Daoy (cell line): ENCODE results near the gene MME. TPM values are rescaled to one million over a fixed set of nuclear protein-coding genes. Genes with fewer than 3 reads are reported as not detected.
"Not testable (repeated sequence)": the region's sequence is repeated elsewhere in the genome, so short reads cannot be mapped to it uniquely, and the experiment has no call there.

Experiments used
- DNase-seq: peaks from one replicate; pipeline ENCODE4 v3.0.0-alpha.2; 2015; ENCODE audit warnings: low read depth
- total RNA-seq: library from RNA; depleted of rRNA; stranded (reverse); fragments of >200 nt; shearing (Covaris generic); gene quantifications from 2 replicates; pipeline ENCODE4 v1.2.3, GENCODE V29; 2014

The MME gene
- total RNA-seq, 1 experiment from 2014 or later = 6.4 TPM

GRCh38 chr3:155084567-155084966, 4.4 kb downstream of the MME start:
- no peak for DNase-seq

GRCh38 chr3:155086051-155086450, 5.9 kb downstream of the MME start:
- no peak for DNase-seq

- DNase-seq = no peak
These were observed 8.7 kb downstream of the MME start for GRCh38 chr3:155088706-155089345.

- no peak for DNase-seq
These were observed 9.4 kb downstream of the MME start for GRCh38 chr3:155089495-155089894.

GRCh38 chr3:155093261-155093660, 13.1 kb downstream of the MME start:
- no peak for DNase-seq

- DNase-seq = no peak
These were observed 16.3 kb downstream of the MME start for GRCh38 chr3:155096303-155097008.

GRCh38 chr3:155097009-155097349, 16.9 kb downstream of the MME start:
- DNase-seq = no peak

GRCh38 chr3:155101398-155101797, 21.3 kb downstream of the MME start:
- no peak for DNase-seq

- DNase-seq = no peak
These were observed 22.2 kb downstream of the MME start for GRCh38 chr3:155102329-155102728.

GRCh38 chr3:155103686-155104085, 23.6 kb downstream of the MME start:
- no peak for DNase-seq

GRCh38 chr3:155106119-155106518, 26.0 kb downstream of the MME start:
- DNase-seq = no peak

GRCh38 chr3:155110022-155110421, 29.9 kb downstream of the MME start:
- DNase-seq = no peak

- no peak for DNase-seq
These were observed 31.1 kb downstream of the MME start for GRCh38 chr3:155110996-155111901.

GRCh38 chr3:155111971-155112370, 31.9 kb downstream of the MME start:
- no peak for DNase-seq

- DNase-seq = no peak
These were observed 32.7 kb downstream of the MME start for GRCh38 chr3:155112661-155113389.

GRCh38 chr3:155124745-155125144, 44.6 kb downstream of the MME start:
- DNase-seq = not testable (repeated sequence)

GRCh38 chr3:155129396-155129795, 49.3 kb downstream of the MME start:
- DNase-seq = no peak

- DNase-seq = no peak
These were observed 49.9 kb downstream of the MME start for GRCh38 chr3:155130001-155130400.

- DNase-seq = no peak
These were observed 51.0 kb downstream of the MME start for GRCh38 chr3:155131104-155131503.

- not testable (repeated sequence) for DNase-seq
These were observed 54.2 kb downstream of the MME start for GRCh38 chr3:155134311-155134710.

GRCh38 chr3:155135003-155135402, 54.9 kb downstream of the MME start:
- DNase-seq = no peak

- no peak for DNase-seq
These were observed 58.6 kb downstream of the MME start for GRCh38 chr3:155138677-155139076.
